ENCODE results near the gene E2F7. TPM values are rescaled to one million over a fixed set of nuclear protein-coding genes. Genes with fewer than 3 reads are reported as not detected.

Gene E2F7
- total and polyA plus RNA-seq, 2 of the 13 experiments (the other 11 are each of a cell fraction or from before 2014, with no cell fraction given) = 1.7 to 7.3 TPM

- 72% methylated on average over 26 of the region's 26 CpGs for WGBS (ENCODE audit: low lambda C conversion rate)
- no peak for ATAC-seq
- no TSS peak for BruUV-seq (replicated peaks)
- ChIA-PET CTCF (ENCODE audit: low intra/inter-chr PET ratio, low total read pairs) (no interaction called here), POLR2A (no interaction called here)
- FAIRE-seq = no peak
- Histone ChIP-seq H3K4me1 (ENCODE audit: insufficient read depth, low read length) (no peaks in the 10 kb centered on the region), H4K20me1 (ENCODE audit: insufficient read depth, low read length) (no peaks in the 10 kb centered on the region), H2AFZ (ENCODE audit: low read length) (no peak overlapping the region), H3K9me3 (ENCODE audit: low read length) (peaks cover 11% of the 10 kb centered on the region; the same call in 1 of the 2 replicates), H3K79me2 (ENCODE audit: insufficient read depth, low read length) (no peaks in the 10 kb centered on the region), H3K27me3 (ENCODE audit: control insufficient read depth in 1 of 2, insufficient read depth in 2 of 2, low read length in 2 of 2) (peaks cover 0 to 3% of the 10 kb centered on the region in 2 experiments; a peak in 1 of 5 replicates), H3K4me3 (replicated peaks in 1 of 3; ENCODE audit: insufficient read depth in 1 of 3, low read depth in 2 of 3, low read length in 3 of 3) (no peak overlapping the region), H3K36me3 (replicated peaks in 1 of 2; ENCODE audit: control insufficient read depth in 1 of 2, insufficient read depth in 2 of 2, low read length in 2 of 2) (no peaks in the 10 kb centered on the region), H3K27ac (ENCODE audit: extremely low read length, insufficient read depth, low read length) (no peak overlapping the region), H3K9ac (ENCODE audit: insufficient read depth, low read depth, low read length) (no peak overlapping the region), H3K4me2 (ENCODE audit: low read depth, low read length) (no peak overlapping the region)
- in situ Hi-C loops (cut with HindIII; ENCODE audit: extremely low pct_ligation_motif_present, low pct_unique_long_range_greater_than_20kb) = no loop called here
- DNase-seq (ENCODE audit: low spot score) = no peak
- intact Hi-C loops (cut with micrococcal nuclease; ENCODE audit: unreplicated experiment) = no loop called here
- TF ChIP-seq ZNF430 (CRISPR knock-in tag; IDR thresholded peaks at IDR 0.05) (no peak), ZBTB40 (IDR thresholded peaks at IDR 0.05) (no peak), ZBTB40 (CRISPR knock-in tag; IDR thresholded peaks at IDR 0.05) (peak; percentile 84; the same call in 1 of the 2 replicates), FOXA3 (CRISPR knock-in tag; IDR thresholded peaks at IDR 0.05) (no peak), PHF8 (CRISPR knock-in tag; IDR thresholded peaks at IDR 0.05) (no peak)
These were observed 80.8 kb downstream of the E2F7 start for GRCh38 chr12:76984566-76984965.
